ENCODE measurements around the gene CABP7. TPM values are rescaled to one million over a fixed set of nuclear protein-coding genes. Genes with fewer than 3 reads are reported as not detected.

Gene CABP7
- total RNA-seq, 1 donor from 2014 or later: not detected

DNA sequence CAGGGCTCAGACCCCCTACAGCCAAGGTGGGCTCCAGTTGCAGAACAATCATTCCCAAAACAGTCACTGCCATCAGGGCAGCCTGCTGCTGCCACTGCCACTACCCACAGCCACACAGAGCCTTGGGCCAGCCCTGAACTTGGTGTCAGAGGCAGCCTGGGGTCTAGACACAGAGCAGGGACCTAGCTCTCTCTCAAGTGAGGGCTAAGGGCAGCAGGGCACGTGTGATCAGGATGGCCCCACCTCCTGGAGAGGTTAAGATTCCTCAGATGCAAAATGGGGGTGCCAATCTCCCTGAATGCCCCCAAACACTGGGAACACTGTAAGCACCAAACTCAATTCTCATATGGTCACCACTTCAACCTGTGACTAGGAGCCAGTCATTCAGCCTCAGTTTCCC is 15.6 kb downstream of the CABP7 start:
- H3K27me3 ChIP-seq: no peaks in the 10 kb centered on the region
- H3K4me1 ChIP-seq: no peaks in the 10 kb centered on the region
- TF ChIP-seq, protein P1, sequence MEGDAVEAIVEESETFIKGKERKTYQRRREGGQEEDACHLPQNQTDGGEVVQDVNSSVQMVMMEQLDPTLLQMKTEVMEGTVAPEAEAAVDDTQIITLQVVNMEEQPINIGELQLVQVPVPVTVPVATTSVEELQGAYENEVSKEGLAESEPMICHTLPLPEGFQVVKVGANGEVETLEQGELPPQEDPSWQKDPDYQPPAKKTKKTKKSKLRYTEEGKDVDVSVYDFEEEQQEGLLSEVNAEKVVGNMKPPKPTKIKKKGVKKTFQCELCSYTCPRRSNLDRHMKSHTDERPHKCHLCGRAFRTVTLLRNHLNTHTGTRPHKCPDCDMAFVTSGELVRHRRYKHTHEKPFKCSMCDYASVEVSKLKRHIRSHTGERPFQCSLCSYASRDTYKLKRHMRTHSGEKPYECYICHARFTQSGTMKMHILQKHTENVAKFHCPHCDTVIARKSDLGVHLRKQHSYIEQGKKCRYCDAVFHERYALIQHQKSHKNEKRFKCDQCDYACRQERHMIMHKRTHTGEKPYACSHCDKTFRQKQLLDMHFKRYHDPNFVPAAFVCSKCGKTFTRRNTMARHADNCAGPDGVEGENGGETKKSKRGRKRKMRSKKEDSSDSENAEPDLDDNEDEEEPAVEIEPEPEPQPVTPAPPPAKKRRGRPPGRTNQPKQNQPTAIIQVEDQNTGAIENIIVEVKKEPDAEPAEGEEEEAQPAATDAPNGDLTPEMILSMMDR (IDR thresholded peaks at IDR 0.05): no peak
- no peaks in the 10 kb centered on the region for H3K9me3 ChIP-seq
- peaks cover 28 to 51% of the 10 kb centered on the region in 2 donors for H3K36me3 ChIP-seq
- no peak overlapping the region for H3K27ac ChIP-seq
- intact Hi-C loops (cut with DNase I): no loop called here
- DNase-seq (ENCODE audit: low spot score in 2 of 2): no peak
- no peak overlapping the region for H3K4me3 ChIP-seq

DNA sequence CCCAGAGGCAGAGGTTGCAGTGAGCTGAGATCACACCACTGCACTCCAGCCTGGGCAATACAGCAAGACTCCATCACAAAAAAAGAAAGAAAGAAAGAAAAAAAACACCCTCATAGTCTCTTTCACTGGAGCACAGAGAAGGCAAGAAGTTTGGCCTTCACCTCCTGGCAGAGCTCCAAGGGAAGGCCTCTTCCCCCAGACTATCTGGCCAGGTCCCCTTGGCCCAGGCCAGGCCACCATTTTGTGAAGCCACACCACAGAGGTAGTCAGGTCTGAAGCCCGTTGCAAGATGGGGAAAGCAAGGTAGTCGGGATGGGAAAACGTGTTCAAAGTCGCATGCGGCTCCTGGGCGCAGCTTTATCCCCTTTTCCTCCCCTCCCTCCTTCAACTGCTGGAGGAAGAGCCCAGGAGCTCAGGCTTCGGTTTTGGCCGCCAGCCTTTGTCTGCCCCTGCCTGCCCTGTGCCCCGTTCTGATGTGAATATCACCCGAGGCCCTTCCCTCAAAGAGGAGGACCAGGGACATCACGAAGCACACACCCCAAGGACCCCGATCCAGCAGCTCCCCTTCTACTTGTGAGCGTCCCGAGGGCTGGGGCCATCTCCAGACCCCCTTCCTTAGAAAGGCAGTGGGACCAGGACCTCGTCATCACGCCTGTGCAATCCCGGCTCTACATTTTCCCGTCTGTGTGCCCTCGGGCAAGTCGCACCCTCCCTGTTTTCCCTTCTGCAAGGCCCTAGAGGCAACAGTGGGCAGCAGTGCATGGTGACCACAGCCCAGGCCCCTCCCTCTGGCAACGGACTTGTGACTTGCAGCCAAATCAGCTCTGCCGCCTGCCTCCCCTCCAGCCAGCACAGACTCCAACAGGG is 17.7 kb downstream of the CABP7 start:
- no peak overlapping the region for H3K27ac ChIP-seq
- TF ChIP-seq, protein P1 (IDR thresholded peaks at IDR 0.05): no peak
- DNase-seq (ENCODE audit: low spot score in 2 of 2): no peak
- H3K4me1 ChIP-seq: no peaks in the 10 kb centered on the region
- no peak overlapping the region for H3K4me3 ChIP-seq
- H3K9me3 ChIP-seq: no peaks in the 10 kb centered on the region
- intact Hi-C loops (cut with DNase I): no loop called here
- no peaks in the 10 kb centered on the region for H3K27me3 ChIP-seq
- peaks cover 27 to 51% of the 10 kb centered on the region in 2 donors for H3K36me3 ChIP-seq

DNA sequence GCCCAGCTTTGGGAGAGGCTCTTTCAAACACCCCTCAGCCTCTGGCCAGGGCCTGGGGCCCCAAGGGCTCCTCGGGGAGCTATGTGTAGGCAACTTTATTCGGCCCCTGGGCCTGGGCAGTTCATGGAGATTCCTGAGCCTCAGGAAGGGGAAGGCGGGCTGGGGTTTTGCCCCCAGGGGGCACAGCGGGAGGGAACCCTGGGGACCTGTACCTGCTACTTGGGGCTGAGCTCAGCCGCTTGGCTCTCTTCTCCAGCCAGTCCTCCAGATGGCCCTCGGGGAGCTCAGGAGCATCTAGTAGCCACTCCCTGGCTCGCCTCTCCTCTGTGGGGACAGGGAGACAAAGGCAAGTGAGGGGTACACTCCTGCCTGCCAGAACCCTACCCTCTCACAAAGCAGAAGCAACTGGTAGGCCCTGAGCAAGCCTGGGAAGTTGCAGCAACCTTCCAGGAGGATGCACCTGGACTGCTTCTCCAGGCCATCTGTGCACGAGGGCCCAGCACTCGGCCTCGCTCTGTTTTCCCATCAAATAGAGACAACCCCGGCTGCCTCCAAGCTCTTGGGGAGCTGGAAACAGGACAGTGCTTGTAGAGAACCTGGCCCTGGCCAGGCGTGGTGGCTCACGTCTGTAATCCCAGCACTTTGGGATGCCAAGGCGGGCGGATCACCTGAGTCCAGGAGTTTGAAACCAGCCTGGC is 18.5 kb downstream of the CABP7 start:
- Histone ChIP-seq H3K36me3 (peaks cover 27 to 51% of the 10 kb centered on the region in 2 donors), H3K4me3 (no peak overlapping the region), H3K4me1 (no peaks in the 10 kb centered on the region), H3K9me3 (no peaks in the 10 kb centered on the region), H3K27ac (no peak overlapping the region), H3K27me3 (no peaks in the 10 kb centered on the region)
- TF ChIP-seq, protein P1 (IDR thresholded peaks at IDR 0.05): no peak
- DNase-seq (ENCODE audit: low spot score in 2 of 2): no peak
- intact Hi-C loops (cut with DNase I): no loop called here

DNA sequence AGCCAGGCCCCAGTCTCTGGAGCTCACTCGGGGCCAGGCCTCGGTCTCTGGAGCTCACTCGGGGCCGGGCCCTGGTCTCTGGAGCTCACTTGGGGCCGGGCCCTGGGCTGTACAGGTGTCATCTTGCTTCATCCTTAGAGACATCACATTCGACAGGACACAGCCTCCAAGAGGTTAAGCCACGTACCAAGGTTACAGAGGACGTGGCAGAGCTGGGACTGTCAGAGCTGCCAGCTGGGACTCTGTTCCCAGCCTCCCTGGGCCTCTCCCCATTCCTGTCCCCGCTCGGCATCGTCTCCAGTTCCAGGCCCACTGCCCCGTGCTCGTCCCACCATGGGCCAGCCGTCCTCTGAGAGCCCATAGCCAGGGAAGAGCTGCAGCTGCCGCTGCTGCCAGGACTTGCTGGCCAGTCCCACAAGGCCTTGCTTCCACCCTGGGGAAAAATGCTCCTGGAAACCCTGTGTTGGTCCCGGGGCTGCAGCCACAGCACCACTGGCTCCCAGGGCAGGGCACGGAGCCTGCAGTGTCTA is 19.6 kb downstream of the CABP7 start:
- H3K27me3 ChIP-seq: no peaks in the 10 kb centered on the region
- TF ChIP-seq, protein P1 (IDR thresholded peaks at IDR 0.05): no peak
- no peaks in the 10 kb centered on the region for H3K4me1 ChIP-seq
- intact Hi-C loops (cut with DNase I): no loop called here
- no peak overlapping the region for H3K27ac ChIP-seq
- H3K36me3 ChIP-seq: peaks cover 27 to 46% of the 10 kb centered on the region in 2 donors
- no peaks in the 10 kb centered on the region for H3K9me3 ChIP-seq
- no peak overlapping the region for H3K4me3 ChIP-seq
- no peak for DNase-seq (ENCODE audit: low spot score in 2 of 2)

DNA sequence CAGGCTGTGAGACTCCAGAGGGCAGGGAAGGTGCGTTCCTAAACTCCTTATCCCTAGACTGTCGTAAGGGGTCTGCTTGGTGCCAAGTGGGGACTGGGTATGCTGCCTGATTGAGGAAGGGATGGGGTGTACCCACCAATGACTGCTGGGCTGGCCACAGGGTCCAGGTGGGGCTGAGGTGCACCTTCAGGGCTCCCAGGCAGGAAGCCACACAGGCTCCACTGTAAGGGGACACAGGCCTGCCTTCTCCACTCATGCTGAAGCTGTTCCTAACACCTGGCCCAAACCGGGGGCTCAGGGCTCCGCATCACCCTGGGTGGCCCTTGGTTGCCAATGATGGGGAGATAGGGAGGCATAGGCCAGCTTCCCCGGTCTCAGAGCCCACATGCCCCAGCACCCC is 20.4 kb downstream of the CABP7 start:
- no peak for DNase-seq (ENCODE audit: low spot score in 2 of 2)
- no peak overlapping the region for H3K4me3 ChIP-seq

More for the DNA sequence above, 20.4 kb downstream of the CABP7 start:
- no peaks in the 10 kb centered on the region for H3K9me3 ChIP-seq
- H3K4me1 ChIP-seq: no peaks in the 10 kb centered on the region
- peaks cover 24 to 51% of the 10 kb centered on the region in 2 donors for H3K36me3 ChIP-seq
- H3K27ac ChIP-seq: no peak overlapping the region
- TF ChIP-seq, protein P1 (IDR thresholded peaks at IDR 0.05): no peak
- H3K27me3 ChIP-seq: no peaks in the 10 kb centered on the region
- intact Hi-C loops (cut with DNase I): no loop called here
